Endothelial cell of hepatic sinusoid (primary cell): Measurements from ENCODE around the gene NDUFA3.

Experiments
- in situ Hi-C: cut with HindIII; loops from 2 replicates; pipeline ENCODE4 v1.10.0; 2017; ENCODE audit warnings: low sequenced_read_pairs

NDUFA3 gene

GRCh38 chr19:54137699-54138488 is 35.2 kb downstream of the NDUFA3 start, which contains the start of gene CNOT3:
CNOT3 (plus strand) TSS chr19:54137762; CDS start chr19:54142979, 5,217 bp downstream.
- in situ Hi-C loops, result no loop called here

GRCh38 chr19:54138489-54139256 is 36.0 kb downstream of the NDUFA3 start:
- in situ Hi-C loops, result no loop called here

GRCh38 chr19:54141356-54141755 is 38.7 kb downstream of the NDUFA3 start:
- in situ Hi-C loops, result no loop called here

- in situ Hi-C loops, result no loop called here
Measured at GRCh38 chr19:54142166-54142780, 39.6 kb downstream of the NDUFA3 start.

- in situ Hi-C loops, result no loop called here
Measured at GRCh38 chr19:54145541-54146158, 43.0 kb downstream of the NDUFA3 start.

GRCh38 chr19:54147676-54148075 is 45.0 kb downstream of the NDUFA3 start:
- in situ Hi-C loops, result no loop called here

GRCh38 chr19:54148158-54148557 is 45.5 kb downstream of the NDUFA3 start:
- in situ Hi-C loops, result no loop called here

GRCh38 chr19:54149021-54149812 is 46.6 kb downstream of the NDUFA3 start:
- in situ Hi-C loops, result no loop called here

- in situ Hi-C loops, result no loop called here
Measured at GRCh38 chr19:54151362-54152035, 48.8 kb downstream of the NDUFA3 start.

- in situ Hi-C loops, result no loop called here
Measured at GRCh38 chr19:54152267-54152666, 49.6 kb downstream of the NDUFA3 start.

- in situ Hi-C loops, result no loop called here
Measured at GRCh38 chr19:54152878-54153524, 50.3 kb downstream of the NDUFA3 start.

- in situ Hi-C loops, result no loop called here
Measured at GRCh38 chr19:54153731-54154326, 51.2 kb downstream of the NDUFA3 start.

GRCh38 chr19:54154603-54155345 is 52.1 kb downstream of the NDUFA3 start:
- in situ Hi-C loops, result loop anchor here (5.0 kb wide), 1 partner anchor 53 kb away; no protein-coding TSS in a partner anchor

GRCh38 chr19:54155694-54156093 is 53.0 kb downstream of the NDUFA3 start:
- in situ Hi-C loops, result loop anchor here (5.0 kb wide), 1 partner anchor 52 kb away; no protein-coding TSS in a partner anchor

- in situ Hi-C loops, result loop anchor here (5.0 kb wide), 1 partner anchor 51 kb away; no protein-coding TSS in a partner anchor
Measured at GRCh38 chr19:54156490-54156889, 53.8 kb downstream of the NDUFA3 start.

- in situ Hi-C loops, result loop anchor here (5.0 kb wide), 1 partner anchor 50 kb away; no protein-coding TSS in a partner anchor
Measured at GRCh38 chr19:54156953-54157352, 54.3 kb downstream of the NDUFA3 start.
